Activated T-helper 1 cell treated with anti-CD3 and anti-CD28 coated beads, Interleukin-12 subunit alpha, Interleukin-12 subunit beta, Interleukin-2, Interleukin-4 antibody, amounts not matched to agents 30 ng/mL and 10 ng/mL and 1 ng/mL, durations not matched to agents 14 hours and 24 hours and 36 hours (primary cell): ENCODE data around the gene DHRS3. TPM values are rescaled to one million over a fixed set of nuclear protein-coding genes. Genes with fewer than 3 reads are reported as not detected.
A peak's percentile ranks its signal among the peaks of the same experiment; 100 is the strongest.

Experiments used
- DNase-seq: peaks from one replicate; pipeline ENCODE4 v3.0.0; 2021; ENCODE audit warnings: low spot score
- H3K27ac Mint-ChIP-seq: one replicate; pipeline ENCODE4 v1.8.0; 2021; ENCODE audit warnings: mild to moderate bottlenecking, mixed read lengths
- H3K27me3 Mint-ChIP-seq: one replicate; pipeline ENCODE4 v1.8.0; 2022; ENCODE audit warnings: mild to moderate bottlenecking, moderate library complexity, mixed read lengths; ENCODE audit not compliant: insufficient read depth
- H3K36me3 Mint-ChIP-seq: one replicate; pipeline ENCODE4 v1.8.0; 2021; ENCODE audit warnings: low read depth, mixed read lengths
- H3K4me1 Mint-ChIP-seq: one replicate; pipeline ENCODE4 v1.8.0; 2021; ENCODE audit warnings: low read depth, mixed read lengths
- H3K4me3 Mint-ChIP-seq: one replicate; pipeline ENCODE4 v1.8.0; 2021; ENCODE audit warnings: mild to moderate bottlenecking, moderate library complexity, mixed read lengths
- H3K9me3 Mint-ChIP-seq: one replicate; pipeline ENCODE4 v1.8.0; 2021; ENCODE audit warnings: mixed read lengths
- intact Hi-C: fragments of 100-400 bp; cut with micrococcal nuclease; formaldehyde crosslinking; loops from one replicate; pipeline ENCODE4 v1.15.1; 2024
- total RNA-seq: library from RNA; stranded (reverse); gene quantifications from 2 replicates; pipeline ENCODE4 v1.2.3, GENCODE V29; 2022

DHRS3 gene
- total RNA-seq, 1 donor from 2014 or later, result 111 TPM

- H3K4me3 Mint-ChIP-seq, result peak overlapping the region; percentile 97
- peak overlapping the region; percentile 98 for H3K27ac Mint-ChIP-seq
- H3K27me3 Mint-ChIP-seq, result no peaks in the 10 kb centered on the region
- peaks cover 53% of the 10 kb centered on the region for H3K4me1 Mint-ChIP-seq
- no peaks in the 10 kb centered on the region for H3K9me3 Mint-ChIP-seq
- peak; percentile 43 for DNase-seq
- peaks cover 17% of the 10 kb centered on the region for H3K36me3 Mint-ChIP-seq
- intact Hi-C loops, result loop anchor here (1.0 to 5.0 kb wide), 12 partner anchors 18 to 812 kb away; partner anchors contain the start of genes CLCN6, MTHFR and VPS13D
Measured at GRCh38 chr1:12618965-12619791, 1.2 kb upstream of the DHRS3 start.

- DNase-seq, result no peak
- peak overlapping the region; percentile 97 for H3K4me3 Mint-ChIP-seq
- H3K27ac Mint-ChIP-seq, result peak overlapping the region; percentile 98
- no peaks in the 10 kb centered on the region for H3K9me3 Mint-ChIP-seq
- no peaks in the 10 kb centered on the region for H3K27me3 Mint-ChIP-seq
- intact Hi-C loops, result loop anchor here (1.0 to 5.0 kb wide), 5 partner anchors 108 to 811 kb away; partner anchors contain the start of genes CLCN6, MTHFR and VPS13D
- peaks cover 58% of the 10 kb centered on the region for H3K4me1 Mint-ChIP-seq
- H3K36me3 Mint-ChIP-seq, result peaks cover 17% of the 10 kb centered on the region
Measured at GRCh38 chr1:12618661-12618964, 603 bp upstream of the DHRS3 start.

GRCh38 chr1:12617511-12617900 is 504 bp downstream of the DHRS3 start:
- Mint-ChIP-seq H3K9me3 (no peaks in the 10 kb centered on the region), H3K36me3 (peaks cover 25% of the 10 kb centered on the region), H3K4me1 (peaks cover 69% of the 10 kb centered on the region), H3K4me3 (peak overlapping the region; percentile 97), H3K27me3 (no peaks in the 10 kb centered on the region), H3K27ac (peak overlapping the region; percentile 98)
- intact Hi-C loops, result loop anchor here (5.0 kb wide), 1 partner anchor 810 kb away; the partner anchor contains the start of genes CLCN6 and MTHFR
- peak; percentile 56 for DNase-seq

GRCh38 chr1:12616709-12617373 is 1.2 kb downstream of the DHRS3 start:
- Mint-ChIP-seq H3K27me3 (no peaks in the 10 kb centered on the region), H3K27ac (peak overlapping the region; percentile 96), H3K9me3 (no peaks in the 10 kb centered on the region), H3K4me3 (peak overlapping the region; percentile 97), H3K36me3 (peaks cover 29% of the 10 kb centered on the region), H3K4me1 (peaks cover 74% of the 10 kb centered on the region)
- peak; percentile 24 for DNase-seq
- intact Hi-C loops, result loop anchor here (5.0 kb wide), 1 partner anchor 810 kb away; the partner anchor contains the start of genes CLCN6 and MTHFR

GRCh38 chr1:12615865-12616708 is 1.9 kb downstream of the DHRS3 start:
- Mint-ChIP-seq H3K27me3 (no peaks in the 10 kb centered on the region), H3K27ac (peak overlapping the region; percentile 79), H3K4me1 (peaks cover 80% of the 10 kb centered on the region), H3K9me3 (no peaks in the 10 kb centered on the region), H3K36me3 (peaks cover 35% of the 10 kb centered on the region), H3K4me3 (peak overlapping the region; percentile 97)
- intact Hi-C loops, result loop anchor here (1.0 to 5.0 kb wide), 2 partner anchors 231 to 809 kb away; partner anchors contain the start of genes CLCN6 and MTHFR
- DNase-seq, result no peak

- Mint-ChIP-seq H3K4me1 (peaks cover 82% of the 10 kb centered on the region), H3K36me3 (peaks cover 42% of the 10 kb centered on the region)
Measured at GRCh38 chr1:12615159-12615864, 2.7 kb downstream of the DHRS3 start.

GRCh38 chr1:12614402-12615158 is 3.4 kb downstream of the DHRS3 start:
- Mint-ChIP-seq H3K9me3 (no peaks in the 10 kb centered on the region), H3K27me3 (no peaks in the 10 kb centered on the region), H3K27ac (peak overlapping the region; percentile 64), H3K4me3 (peak overlapping the region; percentile 97), H3K4me1 (peaks cover 79% of the 10 kb centered on the region), H3K36me3 (peaks cover 47% of the 10 kb centered on the region)
- intact Hi-C loops, result loop anchor here (1.0 to 5.0 kb wide), 2 partner anchors 229 to 807 kb away; partner anchors contain the start of genes CLCN6 and MTHFR
- DNase-seq, result no peak

More at GRCh38 chr1:12615159-12615864, 2.7 kb downstream of the DHRS3 start:
- H3K27ac Mint-ChIP-seq, result peak overlapping the region; percentile 79
- no peaks in the 10 kb centered on the region for H3K9me3 Mint-ChIP-seq
- intact Hi-C loops, result loop anchor here (1.0 to 5.0 kb wide), 2 partner anchors 230 to 808 kb away; partner anchors contain the start of genes CLCN6 and MTHFR
- DNase-seq, result no peak
- peak overlapping the region; percentile 97 for H3K4me3 Mint-ChIP-seq
- H3K27me3 Mint-ChIP-seq, result no peaks in the 10 kb centered on the region

- no peaks in the 10 kb centered on the region for H3K27me3 Mint-ChIP-seq
Measured at GRCh38 chr1:12613180-12613579, 4.8 kb downstream of the DHRS3 start.

GRCh38 chr1:12610941-12611340 is 7.1 kb downstream of the DHRS3 start:
- Mint-ChIP-seq H3K9me3 (peaks cover 4% of the 10 kb centered on the region), H3K27ac (no peak overlapping the region), H3K4me3 (no peak overlapping the region), H3K4me1 (peaks cover 71% of the 10 kb centered on the region), H3K27me3 (no peaks in the 10 kb centered on the region), H3K36me3 (peaks cover 71% of the 10 kb centered on the region)
- DNase-seq, result no peak
- intact Hi-C loops, result no loop called here

More at GRCh38 chr1:12613180-12613579, 4.8 kb downstream of the DHRS3 start:
- peaks cover 60% of the 10 kb centered on the region for H3K36me3 Mint-ChIP-seq
- H3K27ac Mint-ChIP-seq, result no peak overlapping the region
- peak overlapping the region; percentile 23 for H3K4me3 Mint-ChIP-seq
- no peaks in the 10 kb centered on the region for H3K9me3 Mint-ChIP-seq
- intact Hi-C loops, result no loop called here
- H3K4me1 Mint-ChIP-seq, result peaks cover 75% of the 10 kb centered on the region
- DNase-seq, result no peak

- H3K4me1 Mint-ChIP-seq, result peaks cover 66% of the 10 kb centered on the region
- H3K27ac Mint-ChIP-seq, result no peak overlapping the region
- H3K27me3 Mint-ChIP-seq, result no peaks in the 10 kb centered on the region
- H3K9me3 Mint-ChIP-seq, result peaks cover 4% of the 10 kb centered on the region
- no peak overlapping the region for H3K4me3 Mint-ChIP-seq
- DNase-seq, result no peak
- peaks cover 68% of the 10 kb centered on the region for H3K36me3 Mint-ChIP-seq
- intact Hi-C loops, result no loop called here
Measured at GRCh38 chr1:12610305-12610935, 7.6 kb downstream of the DHRS3 start.

- Mint-ChIP-seq H3K36me3 (peaks cover 67% of the 10 kb centered on the region), H3K4me3 (no peak overlapping the region), H3K9me3 (peaks cover 4% of the 10 kb centered on the region), H3K4me1 (peaks cover 59% of the 10 kb centered on the region), H3K27ac (peak overlapping the region; percentile 52), H3K27me3 (no peaks in the 10 kb centered on the region)
- intact Hi-C loops, result no loop called here
- DNase-seq, result no peak
Measured at GRCh38 chr1:12609469-12610003, 8.5 kb downstream of the DHRS3 start.
